Measurements from ENCODE around the gene APOBEC3H.

APOBEC3H gene

DNA sequence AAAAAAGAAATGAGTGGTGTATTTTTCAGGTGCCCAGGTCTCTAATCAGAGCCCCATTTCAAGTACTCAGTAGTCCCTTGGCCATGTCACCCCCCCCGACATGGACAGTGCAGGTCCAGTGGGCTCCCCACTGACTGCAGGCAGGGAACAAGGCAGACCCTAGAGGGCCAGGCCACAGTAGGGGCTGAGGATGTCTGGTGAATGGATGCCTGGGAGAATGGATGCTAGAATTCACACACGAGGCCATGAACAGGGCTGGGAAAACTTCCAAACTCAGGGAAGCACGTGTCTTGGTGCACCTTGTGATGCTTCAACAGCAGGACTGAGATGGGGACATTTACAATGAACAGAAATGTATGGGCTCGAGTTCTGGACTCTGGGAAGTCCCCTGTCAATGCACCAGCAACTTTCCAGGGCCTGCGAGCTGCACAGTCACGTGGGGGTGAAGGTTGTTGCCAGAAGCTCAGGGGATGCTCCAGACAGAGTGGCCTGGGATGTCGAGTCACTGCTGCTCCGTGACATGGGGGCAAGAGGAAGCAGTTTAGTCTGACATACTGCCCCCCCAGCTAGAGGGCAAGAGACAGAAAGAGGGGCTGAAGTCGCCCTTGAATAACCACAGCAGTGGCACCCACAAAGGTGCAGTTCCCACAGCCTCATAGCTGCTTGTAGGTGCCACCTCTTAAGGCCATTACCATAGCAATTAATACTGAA is 16.8 kb upstream of the APOBEC3H start:
- in situ Hi-C loops (cut with MboI; ENCODE audit: low sequenced_read_pairs), result no loop called here

DNA sequence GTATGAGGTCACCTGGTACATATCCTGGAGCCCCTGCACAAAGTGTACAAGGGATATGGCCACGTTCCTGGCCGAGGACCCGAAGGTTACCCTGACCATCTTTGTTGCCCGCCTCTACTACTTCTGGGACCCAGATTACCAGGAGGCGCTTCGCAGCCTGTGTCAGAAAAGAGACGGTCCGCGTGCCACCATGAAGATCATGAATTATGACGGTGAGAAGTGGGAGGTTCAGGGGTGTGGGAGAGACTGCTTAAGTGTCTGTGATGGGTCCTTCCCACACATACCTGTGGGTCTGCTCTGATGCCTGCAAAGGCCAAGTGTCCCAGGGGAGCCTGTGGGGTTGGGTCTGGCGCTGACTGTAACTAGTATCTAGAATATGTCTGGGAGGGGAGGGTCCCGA is 16.0 kb upstream of the APOBEC3H start:
- in situ Hi-C loops (cut with MboI; ENCODE audit: low sequenced_read_pairs), result no loop called here

DNA sequence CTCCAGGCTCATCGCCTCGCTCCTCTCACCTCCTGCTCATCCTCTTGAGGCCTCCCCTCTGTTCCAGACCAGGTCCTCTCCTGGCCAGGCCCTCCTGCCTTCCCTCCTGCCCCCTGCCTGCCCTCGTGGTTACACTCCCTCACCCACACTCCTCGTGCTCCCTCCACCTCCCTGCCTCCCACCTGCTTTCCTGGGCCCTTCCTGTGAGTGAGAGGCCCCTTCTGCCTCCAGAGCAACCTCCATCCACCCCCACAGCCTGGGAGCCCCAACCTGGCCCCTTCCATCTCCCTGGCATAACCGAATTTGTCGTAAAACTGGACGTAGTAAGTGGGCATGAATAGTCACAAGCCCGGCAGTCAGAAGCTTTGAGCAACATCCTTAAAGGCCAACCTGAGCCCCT is 15.4 kb upstream of the APOBEC3H start:
- in situ Hi-C loops (cut with MboI; ENCODE audit: low sequenced_read_pairs), result no loop called here

DNA sequence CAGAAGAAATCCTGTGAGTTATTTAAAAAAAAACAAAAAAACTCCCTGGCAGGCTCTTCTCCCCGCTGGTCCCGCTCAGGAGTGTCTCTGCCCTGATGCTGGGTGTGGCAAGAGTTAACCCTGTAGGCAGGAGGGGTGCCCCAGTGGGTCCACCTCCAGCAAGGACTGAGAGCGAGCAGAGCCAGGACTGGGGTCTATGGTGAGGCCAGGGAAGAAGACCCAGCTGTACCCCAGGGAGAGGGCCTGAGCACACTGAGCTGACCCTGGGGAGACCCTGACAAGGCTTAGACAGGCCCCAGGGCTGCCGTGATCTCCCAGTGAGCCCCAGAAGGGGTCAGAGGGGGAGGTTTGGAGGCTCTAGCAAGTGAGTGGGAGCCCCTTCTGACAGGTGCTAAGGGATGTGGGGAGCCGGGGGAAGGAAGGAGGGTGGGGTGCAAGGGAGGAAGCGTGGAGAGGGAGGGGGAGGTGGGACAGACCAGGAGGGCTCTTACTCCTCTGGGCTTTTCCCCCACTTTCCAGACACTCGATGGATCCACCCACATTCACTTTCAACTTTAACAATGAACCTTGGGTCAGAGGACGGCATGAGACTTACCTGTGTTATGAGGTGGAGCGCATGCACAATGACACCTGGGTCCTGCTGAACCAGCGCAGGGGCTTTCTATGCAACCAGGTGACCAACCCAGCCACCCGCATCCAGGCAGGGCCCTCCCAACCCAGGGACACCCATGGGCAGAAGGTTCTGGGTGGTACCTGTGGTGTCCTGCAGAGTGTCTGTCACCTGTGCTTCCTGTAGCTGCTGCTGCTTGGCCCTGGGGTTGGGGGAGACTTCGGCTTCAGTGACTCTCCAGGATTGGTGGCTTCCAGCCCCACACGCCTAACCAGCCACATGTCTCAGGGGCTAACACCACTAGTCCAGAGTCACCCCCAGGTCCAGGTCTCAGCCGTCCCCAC is 13.6 kb upstream of the APOBEC3H start:
- in situ Hi-C loops (cut with MboI; ENCODE audit: low sequenced_read_pairs), result no loop called here

DNA sequence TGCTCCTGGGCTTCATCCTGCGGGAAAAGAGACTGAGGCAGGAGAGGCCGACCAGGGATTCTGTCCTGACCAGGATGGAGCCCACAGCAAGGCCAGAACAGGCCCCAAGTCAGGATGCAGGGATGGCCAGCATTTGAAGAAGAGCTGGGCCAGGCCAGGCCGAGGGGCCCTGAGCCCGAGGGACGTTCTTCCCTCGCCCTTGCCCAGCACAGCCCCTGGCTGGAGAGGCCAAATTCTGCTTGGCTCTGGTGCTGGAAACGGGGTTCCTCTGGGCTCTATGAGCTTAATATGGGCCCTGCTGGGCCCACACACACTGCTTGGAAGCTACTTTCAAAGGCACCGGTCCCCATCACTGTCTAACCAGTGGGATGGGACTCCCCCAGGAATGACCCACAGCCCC is 12.4 kb upstream of the APOBEC3H start:
- in situ Hi-C loops (cut with MboI; ENCODE audit: low sequenced_read_pairs), result no loop called here

DNA sequence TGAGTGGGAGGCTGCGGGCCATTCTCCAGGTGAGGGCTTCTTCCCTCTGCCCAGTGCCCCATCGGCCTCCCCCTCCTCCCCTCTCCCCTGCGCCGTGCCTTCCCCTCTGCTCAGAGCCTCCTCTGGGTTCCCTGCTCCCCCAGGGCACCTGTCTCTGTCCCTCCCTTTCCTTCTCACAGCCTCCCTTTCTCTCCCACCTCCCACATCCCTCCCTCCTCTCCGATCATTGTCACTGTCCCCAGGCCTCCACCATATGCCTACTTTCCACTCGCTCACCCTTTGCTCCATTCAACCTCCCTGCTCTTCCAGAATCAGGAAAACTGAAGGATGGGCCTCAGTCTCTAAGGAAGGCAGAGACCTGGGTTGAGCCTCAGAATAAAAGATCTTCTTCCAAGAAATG is 9.9 kb upstream of the APOBEC3H start:
- in situ Hi-C loops (cut with MboI; ENCODE audit: low sequenced_read_pairs), result no loop called here

DNA sequence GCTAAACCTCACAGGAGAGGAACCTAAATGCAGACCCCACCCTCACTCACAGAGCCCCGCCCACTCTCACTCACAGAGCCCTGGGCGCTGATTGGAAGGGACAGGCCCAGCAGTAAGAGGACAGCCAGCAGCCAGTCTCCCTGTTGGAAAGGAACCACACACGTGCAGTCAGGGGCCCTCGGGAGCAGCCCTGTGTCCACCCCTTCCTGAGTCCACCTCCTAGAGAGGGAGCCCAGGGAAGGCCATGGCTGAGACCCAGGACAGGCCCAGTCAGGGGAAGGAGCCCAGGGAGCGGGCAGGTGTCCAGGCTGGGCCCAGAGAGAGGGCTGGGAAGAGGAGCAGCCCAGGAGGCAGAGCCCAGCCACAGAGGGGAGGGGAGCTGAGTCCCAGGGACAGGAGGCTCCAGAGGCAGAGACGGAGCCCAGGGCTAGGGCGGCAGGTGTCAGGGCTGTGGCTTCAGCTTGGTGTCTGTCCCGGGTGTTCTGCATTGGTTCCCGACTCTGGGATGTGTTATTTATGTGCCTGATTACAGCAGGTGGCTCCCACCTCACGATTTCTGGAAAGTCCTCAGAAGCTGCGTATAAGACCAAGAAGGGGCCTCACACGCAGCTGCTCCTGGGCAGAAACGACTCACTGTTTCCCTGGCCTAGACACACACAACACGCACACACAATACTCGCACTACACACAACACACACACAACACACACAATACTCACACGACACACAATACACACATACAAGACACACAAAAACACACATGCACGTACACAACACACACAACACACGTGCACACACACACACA is 9.0 kb upstream of the APOBEC3H start:
- in situ Hi-C loops (cut with MboI; ENCODE audit: low sequenced_read_pairs), result no loop called here

DNA sequence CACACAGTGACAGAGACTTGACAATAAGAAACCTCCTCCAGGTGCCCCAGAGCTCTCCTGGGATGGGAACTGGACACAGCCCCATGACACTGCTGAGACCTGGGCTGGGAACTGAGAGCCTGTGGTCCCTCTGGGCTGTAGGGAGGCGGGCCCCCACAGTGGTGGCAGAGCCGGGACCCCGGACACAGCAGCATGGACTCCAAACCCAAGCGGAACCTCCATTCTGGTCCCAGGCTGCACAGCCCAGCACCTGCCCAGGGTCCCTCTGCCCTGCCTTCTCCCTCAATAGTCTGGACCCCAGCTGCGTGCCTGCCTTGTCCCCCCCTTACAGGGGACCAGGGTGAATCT is 8.4 kb upstream of the APOBEC3H start:
- in situ Hi-C loops (cut with MboI; ENCODE audit: low sequenced_read_pairs), result no loop called here

DNA sequence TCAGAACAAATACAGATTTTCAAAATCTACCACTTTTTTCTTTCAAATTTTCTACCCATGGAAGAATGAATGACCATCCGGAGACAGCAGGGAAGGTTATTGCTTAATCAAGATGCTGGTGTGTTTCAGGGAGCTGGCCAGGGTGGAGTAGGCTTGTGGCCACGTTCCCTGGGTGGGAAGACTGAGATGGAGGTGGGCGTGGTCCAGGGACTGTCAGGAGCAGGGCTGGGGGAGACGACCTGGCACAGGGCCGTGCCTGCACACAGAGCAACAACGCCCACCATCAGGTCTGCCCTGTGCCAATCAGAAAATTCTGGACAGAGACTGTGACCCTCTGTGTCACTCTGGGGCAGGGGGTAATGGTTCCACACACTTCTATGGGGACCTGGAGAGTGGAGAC is 7.1 kb upstream of the APOBEC3H start:
- in situ Hi-C loops (cut with MboI; ENCODE audit: low sequenced_read_pairs), result no loop called here

DNA sequence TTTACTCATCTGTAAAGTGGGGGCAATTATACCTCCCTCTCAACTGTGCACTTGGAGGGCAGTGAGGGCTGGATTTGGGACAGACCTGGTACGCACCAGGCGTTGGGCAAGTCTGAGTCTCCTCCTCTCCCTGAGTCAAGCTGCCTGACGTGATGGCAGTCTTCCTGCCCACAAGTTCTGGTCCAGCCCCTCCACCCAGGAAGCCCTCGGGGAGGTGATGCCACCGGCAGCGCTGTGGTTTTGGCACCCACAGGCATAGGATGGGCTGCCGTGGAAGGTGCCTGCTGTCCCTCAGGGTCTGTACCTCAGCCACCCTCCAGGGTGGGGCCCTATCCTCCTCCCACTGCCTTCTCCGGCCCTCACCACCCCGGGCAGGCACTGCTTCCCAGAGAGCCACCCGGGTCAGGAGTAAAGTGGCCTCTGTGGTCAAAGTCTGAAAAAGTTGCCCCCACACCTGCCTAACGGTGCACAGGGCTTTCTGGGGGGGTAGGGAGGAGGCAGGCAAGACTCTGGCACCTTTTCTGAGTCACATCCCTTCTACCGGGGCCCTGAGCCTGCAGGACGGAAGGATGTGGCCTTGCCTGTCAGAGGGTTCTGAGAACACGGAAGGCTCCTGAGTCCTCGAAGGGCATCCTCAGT is 6.5 kb upstream of the APOBEC3H start:
- in situ Hi-C loops (cut with MboI; ENCODE audit: low sequenced_read_pairs), result no loop called here

DNA sequence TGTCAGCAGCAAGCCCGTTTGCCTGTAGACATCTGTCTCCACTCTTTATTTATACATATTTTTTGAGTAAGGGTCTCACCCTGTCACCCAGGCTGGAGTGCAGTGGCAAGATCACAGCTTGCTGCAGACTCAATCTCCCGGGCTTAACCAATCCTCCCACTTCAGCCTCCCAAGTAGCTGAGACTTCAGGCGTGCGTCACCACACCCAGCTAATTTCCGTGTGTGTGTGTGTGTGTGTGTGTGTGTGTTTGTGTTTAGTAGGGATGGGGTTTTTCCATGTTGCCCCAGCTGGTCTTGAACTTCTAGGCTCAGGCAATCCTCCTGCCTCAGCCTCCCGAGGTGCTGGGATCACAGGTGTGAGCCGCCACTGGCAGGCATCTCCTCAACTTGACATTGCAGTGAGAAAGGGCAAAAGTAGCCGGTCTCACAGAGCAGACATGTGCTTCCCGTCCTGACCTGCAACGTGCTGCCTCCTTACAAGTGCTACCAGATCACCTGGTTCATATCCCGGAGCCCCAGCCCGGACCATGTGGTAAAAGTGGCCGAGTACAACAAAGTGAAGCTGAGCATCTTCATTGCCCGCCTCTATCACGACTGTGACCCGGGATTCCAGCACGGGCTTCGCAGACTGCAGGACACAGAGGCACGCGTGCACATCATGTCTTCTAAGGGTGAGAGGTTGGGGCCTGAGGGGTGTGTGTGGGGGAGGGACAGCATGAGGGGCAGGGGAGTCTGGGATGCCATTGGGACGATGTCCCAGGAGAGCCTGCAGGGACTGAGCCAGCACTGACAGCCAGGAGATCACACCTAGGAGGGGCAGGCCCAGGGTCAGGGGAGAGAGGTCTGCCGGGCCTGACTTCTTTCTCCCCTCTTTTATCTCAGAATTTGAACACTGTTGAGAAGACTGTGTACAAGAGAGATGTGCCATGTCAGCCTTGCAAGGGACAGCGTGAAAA is 5.6 kb upstream of the APOBEC3H start:
- in situ Hi-C loops (cut with MboI; ENCODE audit: low sequenced_read_pairs), result no loop called here

DNA sequence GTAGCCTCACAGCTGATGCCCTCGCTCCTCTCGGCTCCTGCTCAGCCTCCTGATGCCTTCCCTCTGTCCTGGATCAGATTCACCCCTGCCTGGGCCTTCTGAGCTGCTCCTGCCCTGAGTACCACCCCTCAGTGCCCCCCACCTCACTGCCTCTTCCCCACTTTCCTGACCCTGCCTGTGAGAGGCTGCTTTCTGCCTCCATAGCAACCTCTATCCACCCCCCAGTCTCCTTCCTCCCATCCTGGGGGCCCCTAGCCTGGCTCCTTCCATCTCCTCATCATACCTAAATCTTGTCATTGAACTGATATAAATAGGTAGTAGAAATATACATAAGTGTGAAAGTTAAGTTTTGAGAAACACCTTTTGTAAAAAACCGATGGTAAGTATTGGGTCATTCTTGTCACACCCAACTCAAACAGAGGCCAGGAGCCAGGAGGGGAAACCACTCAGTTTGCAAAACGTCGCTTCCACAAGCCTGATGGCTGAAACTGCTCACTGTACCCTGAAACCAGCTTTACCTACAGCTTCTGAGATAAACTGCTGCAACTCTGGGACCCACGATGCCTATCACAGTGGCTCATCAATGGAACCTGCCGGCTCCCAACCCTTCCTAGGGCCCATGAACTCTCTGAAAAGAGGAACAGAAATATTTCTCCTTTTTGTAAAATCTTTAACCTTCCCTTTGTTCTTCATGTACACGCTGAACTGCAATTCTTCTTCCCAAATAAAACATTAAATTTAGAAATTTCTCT is 4.8 kb upstream of the APOBEC3H start:
- in situ Hi-C loops (cut with MboI; ENCODE audit: low sequenced_read_pairs), result no loop called here

DNA sequence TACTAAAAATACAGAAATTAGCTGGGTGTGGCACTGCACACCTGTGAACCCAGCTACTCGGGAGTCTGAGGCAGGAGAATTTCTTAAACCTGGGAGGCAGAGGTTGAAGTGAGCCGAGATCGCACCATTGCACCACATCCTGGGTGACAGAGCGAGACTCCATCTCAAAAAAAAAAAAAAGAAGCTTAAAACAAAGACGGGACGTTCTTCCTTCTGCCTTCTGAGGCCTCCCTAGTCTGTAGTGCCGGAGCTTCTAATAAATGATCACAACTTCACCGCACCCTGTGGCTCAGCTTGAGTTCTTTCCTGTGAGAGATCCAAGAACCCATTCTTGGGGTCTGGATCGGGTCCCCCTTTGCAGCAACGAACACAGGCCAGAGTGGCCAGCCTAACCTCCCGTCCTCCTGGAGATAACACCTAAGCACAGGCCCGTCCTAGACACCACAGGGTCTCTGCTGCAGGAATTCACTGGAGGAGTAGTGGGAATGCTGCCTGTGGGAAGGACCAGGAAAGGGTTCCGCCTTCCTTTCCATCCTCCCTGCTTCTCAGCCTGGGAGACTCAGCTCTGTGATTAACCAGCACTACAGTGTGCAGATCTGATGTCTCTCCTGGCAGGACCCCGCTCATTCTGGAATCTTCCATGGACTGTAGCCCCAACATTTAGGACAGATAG is 2.2 kb upstream of the APOBEC3H start:
- in situ Hi-C loops (cut with MboI; ENCODE audit: low sequenced_read_pairs), result no loop called here

DNA sequence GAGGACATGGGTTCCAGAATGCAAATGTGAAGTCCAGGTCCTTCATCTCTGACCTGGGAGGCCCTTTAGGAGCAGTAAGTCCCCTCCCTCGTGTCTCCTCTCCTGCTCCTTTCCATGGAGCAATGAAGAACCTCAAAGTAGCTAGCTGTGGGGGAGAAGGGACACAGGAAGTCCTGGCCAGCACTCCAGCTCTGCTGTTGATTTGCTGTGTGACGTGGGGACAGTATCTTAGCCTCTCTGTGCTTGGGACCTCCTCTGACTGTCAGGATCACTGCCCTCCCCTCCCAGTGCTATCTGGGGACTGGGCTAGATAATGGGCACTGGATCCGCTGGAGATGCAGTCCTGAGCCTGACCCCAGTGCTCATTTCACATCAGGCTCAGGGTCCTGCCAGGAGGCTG is 1.1 kb upstream of the APOBEC3H start:
- in situ Hi-C loops (cut with MboI; ENCODE audit: low sequenced_read_pairs), result no loop called here

DNA sequence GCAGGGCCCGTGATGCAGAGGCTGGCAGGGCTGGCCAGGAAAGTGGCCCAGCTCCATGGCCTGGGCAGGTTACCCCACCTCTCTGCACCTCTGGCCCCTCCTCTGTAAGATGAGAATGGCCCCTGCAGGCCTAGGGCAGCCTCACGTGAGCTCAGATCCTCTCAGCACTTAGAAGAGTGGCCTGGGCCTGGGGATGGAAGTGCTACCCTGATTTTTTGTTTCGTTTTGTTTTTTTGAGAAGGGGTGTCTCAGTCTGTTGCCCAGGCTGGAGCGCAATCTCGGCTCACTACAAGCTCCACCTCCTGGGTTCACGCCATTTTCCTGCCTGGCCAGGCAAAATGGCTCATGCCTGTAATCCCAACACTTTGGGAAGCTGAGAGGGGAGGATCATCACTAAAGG is 982 bp downstream of the APOBEC3H start:
- in situ Hi-C loops (cut with MboI; ENCODE audit: low sequenced_read_pairs), result no loop called here

DNA sequence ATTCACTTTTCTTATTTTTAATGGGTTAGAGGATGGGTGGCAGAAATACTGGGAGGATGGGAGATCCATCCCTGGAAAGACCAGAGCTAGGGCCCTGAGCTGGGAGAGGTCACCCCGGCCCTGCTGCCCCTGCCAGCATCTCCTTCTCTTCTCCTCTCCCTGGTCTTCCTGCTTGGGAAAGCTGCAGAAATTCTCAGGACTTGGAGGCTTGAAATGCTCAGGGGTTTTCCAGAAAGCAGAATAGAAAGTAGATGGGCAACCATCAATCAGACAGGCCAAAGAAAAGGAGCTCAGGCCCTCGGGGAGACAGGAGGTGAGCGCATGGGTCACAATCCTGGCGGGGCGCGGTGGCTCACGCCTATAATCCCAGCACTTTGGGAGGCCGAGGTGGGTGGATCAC is 1.5 kb downstream of the APOBEC3H start:
- in situ Hi-C loops (cut with MboI; ENCODE audit: low sequenced_read_pairs), result no loop called here

DNA sequence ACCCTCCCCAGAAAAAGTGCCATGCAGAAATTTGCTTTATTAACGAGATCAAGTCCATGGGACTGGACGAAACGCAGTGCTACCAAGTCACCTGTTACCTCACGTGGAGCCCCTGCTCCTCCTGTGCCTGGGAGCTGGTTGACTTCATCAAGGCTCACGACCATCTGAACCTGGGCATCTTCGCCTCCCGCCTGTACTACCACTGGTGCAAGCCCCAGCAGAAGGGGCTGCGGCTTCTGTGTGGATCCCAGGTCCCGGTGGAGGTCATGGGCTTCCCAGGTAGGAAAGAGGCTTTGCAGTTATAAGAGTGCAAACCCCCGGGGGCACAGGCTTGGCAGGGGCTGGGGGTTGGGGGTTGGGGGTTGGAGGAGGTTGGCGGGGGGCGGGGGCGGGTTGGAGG is 4.2 kb downstream of the APOBEC3H start:
- in situ Hi-C loops (cut with MboI; ENCODE audit: low sequenced_read_pairs), result loop anchor here (25.0 kb wide), 1 partner anchor 239 kb away; the partner anchor contains the start of gene CBX6

DNA sequence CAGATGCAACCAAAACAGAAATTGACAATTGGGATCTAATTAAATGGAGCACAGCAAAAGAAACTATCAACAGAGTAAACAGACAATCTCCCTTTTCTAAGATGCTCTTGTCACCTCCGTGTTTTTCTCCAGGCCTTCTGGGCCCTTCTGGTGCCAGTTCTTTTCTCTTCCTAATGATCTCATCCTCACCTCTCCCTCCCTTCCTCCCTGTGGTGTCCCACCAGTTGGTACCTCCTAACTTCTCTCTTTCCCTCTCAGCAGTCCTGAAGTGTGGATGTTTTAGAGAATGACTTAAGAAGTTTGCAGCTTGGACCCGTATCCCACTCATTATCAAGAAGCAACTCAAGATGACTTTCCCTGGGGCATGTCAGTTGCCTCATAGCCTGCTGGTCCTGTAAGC is 6.4 kb downstream of the APOBEC3H start:
- in situ Hi-C loops (cut with MboI; ENCODE audit: low sequenced_read_pairs), result loop anchor here (25.0 kb wide), 1 partner anchor 241 kb away; the partner anchor contains the start of gene CBX6
